Stimulated activated CD4-positive, alpha-beta T cell treated with anti-CD3 and anti-CD28 coated beads, Interleukin-15, amount 100 ng/mL, for 48 hours (primary cell): ENCODE results near the gene ICE1.
"Not testable (repeated sequence)": the region's sequence is repeated elsewhere in the genome, so short reads cannot be mapped to it uniquely, and the experiment has no call there.

Experiments used
- DNase-seq, 2 donors: peaks; one replicate each; pipeline ENCODE4 v3.0.0-alpha.2; 2020; ENCODE audit warnings: low read depth in 2 of 2

Gene ICE1

GRCh38 chr5:5492087-5492933, 69.8 kb downstream of the ICE1 start:
- peak in 1 of 2 donors; percentile 10 for DNase-seq

DNA sequence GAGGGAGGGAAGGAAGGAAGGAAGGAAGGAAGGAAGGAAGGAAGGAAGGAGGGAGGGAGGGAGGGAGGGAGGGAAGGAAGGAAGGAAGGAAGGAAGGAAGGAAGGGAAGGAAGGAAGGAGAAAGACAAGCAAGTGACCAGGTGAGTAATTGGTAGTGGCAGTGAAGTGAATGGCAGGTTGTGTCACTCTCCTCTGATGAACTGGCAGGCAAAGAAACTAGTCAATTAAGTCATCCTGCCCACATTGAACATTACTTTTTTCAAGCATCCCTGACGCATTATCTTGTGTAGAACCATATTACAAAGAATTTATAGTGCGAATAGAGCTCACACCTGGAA, 70.4 kb downstream of the ICE1 start:
- not testable (repeated sequence) for DNase-seq

GRCh38 chr5:5494489-5495402, 72.3 kb downstream of the ICE1 start:
- DNase-seq = peak; percentile 55 to 72

- peak in 1 of 2 donors; percentile 8 for DNase-seq
Measured at GRCh38 chr5:5497152-5497788, 74.8 kb downstream of the ICE1 start.

- no peak for DNase-seq
Measured at GRCh38 chr5:5499442-5499841, 77.0 kb downstream of the ICE1 start.

GRCh38 chr5:5504325-5504724, 81.8 kb downstream of the ICE1 start:
- DNase-seq = no peak

DNA sequence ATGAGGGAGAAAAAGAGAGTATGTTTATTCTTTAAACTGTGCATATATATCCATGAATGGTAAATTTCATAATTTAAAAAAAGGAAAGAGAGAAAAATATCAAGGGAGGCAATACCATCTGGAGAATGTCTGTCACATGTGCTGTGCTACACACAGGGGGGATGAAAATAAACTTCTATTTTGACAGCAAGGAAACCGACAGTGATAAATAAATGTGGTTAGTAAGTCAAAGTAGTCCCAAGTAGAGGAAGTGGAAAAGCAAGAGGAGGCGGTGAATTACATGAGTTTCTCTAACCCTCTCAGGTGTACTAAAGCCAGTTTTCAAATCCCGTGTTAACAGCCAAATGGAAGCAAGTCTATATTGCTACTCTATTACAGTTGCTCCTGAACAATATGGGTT, 83.3 kb downstream of the ICE1 start:
- DNase-seq = no peak

- DNase-seq = no peak
Measured at GRCh38 chr5:5508391-5508790, 85.9 kb downstream of the ICE1 start.

DNA sequence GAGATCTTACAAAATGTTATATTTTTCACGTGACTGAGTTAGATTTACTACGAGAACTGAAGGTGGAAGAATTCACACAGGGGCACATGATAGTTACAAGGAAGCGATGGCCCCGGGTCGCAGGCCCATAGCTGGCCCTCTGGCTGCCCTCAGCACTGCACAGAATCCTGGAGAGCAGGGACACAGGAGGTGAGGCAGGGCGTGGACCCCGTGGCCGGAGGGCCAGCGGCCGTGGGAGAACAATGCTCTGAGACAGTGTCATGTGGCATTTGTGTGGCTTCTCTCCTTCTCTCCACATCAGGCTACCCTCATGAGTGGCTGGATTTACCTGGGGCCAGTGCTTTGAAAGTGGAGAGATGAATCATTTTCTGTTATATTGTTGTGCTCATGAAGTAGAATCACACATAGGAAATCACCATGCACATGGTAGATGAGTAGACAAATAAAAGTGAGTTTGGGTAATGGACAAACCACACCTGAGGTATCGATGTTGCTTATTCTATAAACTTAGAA, 89.5 kb downstream of the ICE1 start:
- DNase-seq = no peak

GRCh38 chr5:5512543-5512942, 90.1 kb downstream of the ICE1 start:
- no peak for DNase-seq

DNA sequence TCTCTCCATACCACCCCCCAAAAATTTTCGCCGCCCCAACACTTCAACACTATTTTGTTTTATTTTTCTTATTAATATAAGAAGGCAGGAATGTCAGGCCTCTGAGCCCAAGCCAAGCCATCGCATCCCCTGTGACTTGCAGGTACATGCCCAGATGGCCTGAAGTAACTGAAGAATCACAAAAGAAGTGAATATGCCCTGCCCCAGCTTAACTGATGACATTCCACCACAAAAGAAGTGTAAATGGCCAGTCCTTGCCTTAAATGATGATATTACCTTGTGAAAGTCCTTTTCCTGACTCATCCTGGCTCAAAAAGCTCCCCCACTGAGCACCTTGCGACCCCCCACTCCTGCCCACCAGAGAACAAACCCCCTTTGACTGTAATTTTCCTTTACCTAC, 98.1 kb downstream of the ICE1 start:
- not testable (repeated sequence) for DNase-seq

GRCh38 chr5:5521029-5521428, 98.6 kb downstream of the ICE1 start:
- no peak for DNase-seq

DNA sequence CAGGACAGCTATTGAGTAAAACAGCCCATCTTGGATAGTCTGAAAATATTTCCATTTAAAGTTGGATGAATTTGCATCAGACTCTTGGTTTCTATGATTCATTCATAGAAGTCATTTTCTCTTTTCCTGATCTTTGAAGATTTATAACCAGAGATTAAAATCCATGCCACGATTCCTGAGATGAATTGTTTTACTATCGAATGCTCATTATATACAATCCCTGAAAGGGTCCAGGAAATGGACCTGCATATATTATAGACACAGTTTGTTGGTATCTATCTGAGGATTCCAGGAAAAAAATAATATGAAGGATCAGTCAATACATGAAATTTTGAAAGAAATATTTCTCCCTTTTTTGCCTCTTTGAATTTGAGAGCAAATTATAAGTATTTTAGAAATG, 99.0 kb downstream of the ICE1 start:
- no peak for DNase-seq

GRCh38 chr5:5522336-5522735, 99.9 kb downstream of the ICE1 start:
- DNase-seq = no peak

GRCh38 chr5:5523066-5523505, 100.6 kb downstream of the ICE1 start:
- DNase-seq = peak in 1 of 2 donors; percentile 3

- no peak for DNase-seq
Measured at GRCh38 chr5:5524327-5524726, 101.8 kb downstream of the ICE1 start.

DNA sequence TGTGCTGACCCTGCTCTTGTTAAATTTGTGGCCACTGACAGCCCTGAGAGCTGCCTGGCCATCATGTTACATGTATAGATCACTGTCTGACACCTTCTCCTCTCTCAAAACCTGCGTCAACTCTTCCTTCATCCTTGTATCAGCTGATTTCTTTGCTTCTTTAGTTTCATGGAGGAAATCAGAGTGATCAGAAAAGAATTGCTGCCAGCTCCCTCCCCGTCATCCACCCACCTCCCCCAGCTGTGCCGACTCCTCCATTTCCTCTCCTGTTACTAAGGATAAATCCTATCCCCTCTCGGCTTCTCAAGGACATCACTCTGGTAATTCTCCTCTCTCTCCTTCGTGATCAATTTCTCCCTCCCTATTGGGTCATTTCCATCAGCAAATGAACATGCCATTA, 108.9 kb downstream of the ICE1 start:
- DNase-seq = no peak

- DNase-seq = no peak
Measured at GRCh38 chr5:5532306-5533076, 110.0 kb downstream of the ICE1 start.

DNA sequence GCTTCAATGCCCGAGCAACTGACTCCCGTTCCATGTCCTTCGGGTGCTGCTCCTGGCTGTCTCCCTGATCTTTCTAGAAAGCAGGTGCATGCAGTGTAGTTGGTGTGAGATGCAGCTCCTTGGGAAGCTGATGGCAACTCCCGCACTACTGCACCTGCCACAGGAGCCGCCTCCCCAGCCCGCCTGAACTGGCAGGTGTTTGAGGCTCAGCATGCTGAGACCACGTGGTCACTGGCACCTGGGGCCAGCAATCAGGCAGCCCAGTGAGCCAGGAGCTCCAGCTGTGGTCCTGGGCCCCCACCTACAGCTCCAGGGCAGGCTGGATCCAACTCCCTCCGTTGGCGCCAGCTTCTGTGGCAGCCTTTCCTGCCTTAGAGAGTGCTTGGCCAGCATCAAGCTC, 111.5 kb downstream of the ICE1 start:
- DNase-seq = no peak

GRCh38 chr5:5534333-5534732, 111.9 kb downstream of the ICE1 start:
- DNase-seq = no peak

DNA sequence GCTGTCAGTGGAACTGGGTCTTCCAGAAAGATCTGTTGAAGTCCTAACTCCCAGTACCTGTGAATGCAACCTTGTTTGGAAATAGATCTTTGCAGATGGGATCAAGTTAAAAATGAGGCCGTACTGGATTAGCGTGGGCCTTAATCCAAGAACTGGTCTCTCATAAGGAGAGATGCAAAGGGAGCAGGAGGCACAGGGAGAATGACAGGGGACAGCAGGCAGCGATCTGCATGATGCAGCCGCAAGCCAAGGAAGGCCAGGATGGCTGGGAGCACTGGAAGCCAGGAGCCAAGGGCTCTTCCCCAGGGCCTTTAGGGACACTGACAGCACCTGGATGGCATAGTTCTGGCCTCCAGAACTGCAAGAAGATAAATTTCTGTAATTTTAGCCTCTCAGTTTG, 114.4 kb downstream of the ICE1 start:
- no peak for DNase-seq
